H9 (cell line): ENCODE data around the gene RAX2. TPM values are rescaled to one million over a fixed set of nuclear protein-coding genes. Genes with fewer than 3 reads are reported as not detected.

ENCODE experiments used
- DNase-seq: peaks from one replicate; pipeline ENCODE4 v3.0.0-alpha.2; 2017
- H2AFZ ChIP-seq: one replicate; pipeline ENCODE4 v1.6.1; 2013; ENCODE audit warnings: mild to moderate bottlenecking, low read length, control low read depth, moderate library complexity
- H2AK5ac ChIP-seq: 2 replicates; pipeline ENCODE4 v1.6.1; 2013; ENCODE audit warnings: low read length, control low read depth, mixed read lengths; ENCODE audit not compliant: insufficient read length
- H2BK120ac ChIP-seq: one replicate; pipeline ENCODE4 v1.6.1; 2013; ENCODE audit warnings: low read depth, mild to moderate bottlenecking, low read length, control low read depth, inconsistent platforms; ENCODE audit not compliant: poor library complexity, severe bottlenecking
- H2BK12ac ChIP-seq: 2 replicates; pipeline ENCODE4 v1.6.1; 2013; ENCODE audit warnings: low read length, control low read depth, mixed read lengths, low read depth; ENCODE audit not compliant: insufficient read length
- H2BK15ac ChIP-seq: 2 replicates; pipeline ENCODE4 v1.6.1; 2013; ENCODE audit warnings: low read depth, low read length, control low read depth
- H2BK20ac ChIP-seq: one replicate; pipeline ENCODE4 v1.6.1; 2013; ENCODE audit warnings: low read depth, mild to moderate bottlenecking, low read length, control low read depth, inconsistent platforms; ENCODE audit not compliant: poor library complexity, severe bottlenecking
- H2BK5ac ChIP-seq: 2 replicates; pipeline ENCODE4 v1.6.1; 2013; ENCODE audit warnings: low read length, control low read depth, mixed read lengths; ENCODE audit not compliant: insufficient read length
- H3K14ac ChIP-seq: 2 replicates; pipeline ENCODE4 v1.6.1; 2013; ENCODE audit warnings: low read length, control low read depth; ENCODE audit not compliant: insufficient read depth
- H3K18ac ChIP-seq: 2 replicates; pipeline ENCODE4 v1.6.1; 2013; ENCODE audit warnings: low read depth, mild to moderate bottlenecking, mixed read lengths, low read length, control low read depth; ENCODE audit not compliant: insufficient read length
- H3K23ac ChIP-seq: 2 replicates; pipeline ENCODE4 v1.6.1; 2013; ENCODE audit warnings: low read length, control low read depth, mixed read lengths, low read depth; ENCODE audit not compliant: insufficient read length
- H3K23me2 ChIP-seq: 2 replicates; pipeline ENCODE4 v1.6.1; 2013; ENCODE audit warnings: low read depth, mild to moderate bottlenecking, mixed read lengths, low read length, control low read depth; ENCODE audit not compliant: insufficient read length, poor library complexity, severe bottlenecking
- H3K27ac ChIP-seq: 2 replicates; pipeline ENCODE4 v1.5.1; 2013; ENCODE audit warnings: low read length, control low read depth, mixed read lengths, low read depth; ENCODE audit not compliant: insufficient read length
- H3K27me3 ChIP-seq: 2 replicates; pipeline ENCODE4 v1.6.1; 2013; ENCODE audit warnings: low read length, control low read depth, inconsistent platforms; ENCODE audit not compliant: insufficient read depth
- H3K4ac ChIP-seq: 2 replicates; pipeline ENCODE4 v1.6.1; 2013; ENCODE audit warnings: low read depth, mild to moderate bottlenecking, control low read depth, inconsistent platforms, low read length, moderate library complexity
- H3K4me1 ChIP-seq: 2 replicates; pipeline ENCODE4 v1.6.1; 2013; ENCODE audit warnings: low read length, control low read depth, inconsistent platforms; ENCODE audit not compliant: insufficient read depth
- H3K4me2 ChIP-seq: 2 replicates; pipeline ENCODE4 v1.6.1; 2013; ENCODE audit warnings: low read length, control low read depth, mixed read lengths; ENCODE audit not compliant: insufficient read length, insufficient read depth
- H3K56ac ChIP-seq: 2 replicates; pipeline ENCODE4 v1.6.1; 2013; ENCODE audit warnings: low read depth, mild to moderate bottlenecking, mixed read lengths, low read length, control low read depth; ENCODE audit not compliant: insufficient read length
- H3K79me1 ChIP-seq: 2 replicates; pipeline ENCODE4 v1.6.1; 2013; ENCODE audit warnings: low read depth, mild to moderate bottlenecking, moderate library complexity, low read length, control low read depth, inconsistent platforms; ENCODE audit not compliant: insufficient read depth, poor library complexity, severe bottlenecking
- H3K79me2 ChIP-seq: 2 replicates; pipeline ENCODE4 v1.6.1; 2013; ENCODE audit warnings: low read length, control low read depth, inconsistent platforms; ENCODE audit not compliant: insufficient read depth
- H3K9ac ChIP-seq: 2 replicates; pipeline ENCODE4 v1.6.1; 2013; ENCODE audit warnings: low read length, control low read depth, mixed read lengths; ENCODE audit not compliant: insufficient read length; ENCODE audit errors: extremely low read depth
- H3K9me3 ChIP-seq: one replicate; pipeline ENCODE4 v1.6.1; 2013; ENCODE audit warnings: low read depth, low read length, inconsistent platforms; ENCODE audit not compliant: control insufficient read depth
- H3T11ph ChIP-seq: one replicate; pipeline ENCODE4 v1.6.1; 2013; ENCODE audit warnings: mild to moderate bottlenecking, low read length, control low read depth, inconsistent platforms
- H4K20me1 ChIP-seq: one replicate; pipeline ENCODE4 v1.6.1; 2013; ENCODE audit not compliant: control insufficient read depth, insufficient read length, insufficient read depth
- H4K5ac ChIP-seq: 2 replicates; pipeline ENCODE4 v1.6.1; 2013; ENCODE audit warnings: low read depth, mild to moderate bottlenecking, mixed read lengths, low read length, control low read depth; ENCODE audit not compliant: insufficient read length
- H4K8ac ChIP-seq: replicated peaks from 2 replicates; pipeline ENCODE4 v1.6.1; 2013; ENCODE audit warnings: low read length, control low read depth, mixed read lengths, low read depth; ENCODE audit not compliant: insufficient read length
- H4K91ac ChIP-seq: 2 replicates; pipeline ENCODE4 v1.6.1; 2013; ENCODE audit warnings: low read depth, mild to moderate bottlenecking, moderate library complexity, mixed read lengths, low read length, control low read depth; ENCODE audit not compliant: insufficient read length
- H3K27ac Mint-ChIP-seq, 3 experiments: 2 replicates in 2 of 3; 3 replicates in 1 of 3; pipeline ENCODE4 v1.8.0; 2020 to 2021; ENCODE audit warnings: mixed read lengths in 3 of 3, mild to moderate bottlenecking in 1 of 3, moderate library complexity in 1 of 3
- H3K27me3 Mint-ChIP-seq: 2 replicates; pipeline ENCODE4 v1.8.0; 2021; ENCODE audit warnings: low read depth, mild to moderate bottlenecking, moderate library complexity, mixed read lengths
- H3K36me3 Mint-ChIP-seq, 3 experiments: 2 replicates in 2 of 3; 3 replicates in 1 of 3; pipeline ENCODE4 v1.8.0; 2020 to 2021; ENCODE audit warnings: low read depth in 3 of 3, mixed read lengths in 3 of 3; ENCODE audit not compliant: insufficient read depth in 1 of 3
- H3K4me1 Mint-ChIP-seq, 2 experiments: 2 replicates each; pipeline ENCODE4 v1.8.0; 2020; ENCODE audit warnings: mixed read lengths in 2 of 2
- H3K4me3 Mint-ChIP-seq, 2 experiments: 2 replicates in 1 of 2; 3 replicates in 1 of 2; pipeline ENCODE4 v1.8.0; 2020 to 2021; ENCODE audit warnings: mild to moderate bottlenecking in 2 of 2, mixed read lengths in 2 of 2, moderate library complexity in 1 of 2
- H3K9me3 Mint-ChIP-seq, 2 experiments: 2 replicates in 1 of 2; 3 replicates in 1 of 2; pipeline ENCODE4 v1.8.0; 2020; ENCODE audit warnings: mild to moderate bottlenecking in 2 of 2, mixed read lengths in 2 of 2, moderate library complexity in 1 of 2
- WGBS: extraction: QIAGEN DNeasy Blood & Tissue Kit; methylation state at CpG from one replicate; pipeline ENCODE4 v1.1.7; 2013; ENCODE audit warnings: missing lambda C conversion rate, low lambda C conversion rate, mixed read lengths; ENCODE audit not compliant: insufficient read length; ENCODE audit errors: extremely low coverage; 5-methylcytosine and 5-hydroxymethylcytosine counted together
- total RNA-seq: library from RNA; stranded (reverse); gene quantifications from 2 replicates; pipeline ENCODE4 v1.2.1, GENCODE V29; 2021
- TF ChIP-seq, protein P1 (sequence below): fragments of 200-600 bp; sonication (generic); conservative IDR thresholded peaks from 3 replicates; pipeline ENCODE4 v1.8.0; 2021; ENCODE audit warnings: antibody characterized with exemption, mild to moderate bottlenecking

Gene RAX2
- total RNA-seq, 1 experiment from 2014 or later = not detected

DNA sequence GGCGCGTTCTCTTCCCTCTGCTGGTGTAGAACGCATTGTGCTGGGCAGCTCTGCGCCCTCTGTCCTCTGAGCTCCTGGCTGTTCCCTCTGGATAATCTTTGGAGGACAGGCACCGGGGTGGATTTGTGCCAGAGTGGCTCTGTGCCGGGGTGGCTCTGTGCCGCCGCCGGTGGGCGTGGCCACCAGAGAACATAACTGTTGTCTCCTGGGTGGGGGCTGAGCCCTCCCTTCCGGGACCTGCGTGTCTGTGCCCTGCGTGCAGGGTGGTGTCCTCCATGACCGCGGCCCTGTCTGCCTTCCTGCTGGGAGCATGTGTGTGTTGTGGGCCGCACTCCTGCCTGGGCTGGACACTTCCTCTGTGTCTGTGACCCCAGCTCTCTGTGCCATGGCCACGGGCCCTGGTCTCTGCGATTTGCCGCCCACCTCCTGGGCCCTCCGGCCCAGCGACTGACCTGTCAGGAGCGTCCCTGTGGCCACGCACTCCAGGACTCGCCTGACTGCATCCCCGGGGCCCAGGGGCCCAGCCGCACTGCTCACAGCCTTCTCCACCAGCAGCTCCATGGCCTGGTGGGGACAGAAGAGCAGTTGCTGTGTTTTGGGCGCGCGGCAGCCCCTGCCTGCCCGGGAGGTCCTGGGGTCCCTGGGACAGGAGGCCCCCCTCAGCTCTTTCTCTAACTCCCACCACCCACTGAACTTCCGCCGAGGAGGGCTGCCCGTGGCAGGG lies 36.6 kb upstream of the RAX2 start:
- Histone ChIP-seq H3T11ph (no peak overlapping the region), H3K79me1 (no peaks in the 10 kb centered on the region), H2BK20ac (no peak overlapping the region), H2BK15ac (no peak overlapping the region), H3K14ac (no peak overlapping the region; the same call in 1 of the 2 replicates), H3K79me2 (no peaks in the 10 kb centered on the region), H4K8ac (no peak overlapping the region), H3K23me2 (no peaks in the 10 kb centered on the region), H3K4me1 (no peaks in the 10 kb centered on the region), H4K91ac (no peak overlapping the region), H2BK120ac (no peak overlapping the region), H4K5ac (no peak overlapping the region), H3K56ac (no peak overlapping the region), H2BK5ac (no peak overlapping the region), H4K20me1 (no peaks in the 10 kb centered on the region), H2AK5ac (no peak overlapping the region), H3K9me3 (no peaks in the 10 kb centered on the region), H3K27me3 (no peaks in the 10 kb centered on the region), H3K9ac (no peak overlapping the region), H2BK12ac (no peak overlapping the region), H3K23ac (no peak overlapping the region), H3K4me2 (no peak overlapping the region), H2AFZ (no peak overlapping the region), H3K27ac (no peak overlapping the region), H3K4ac (no peak overlapping the region), H3K18ac (no peak overlapping the region)
- peak; percentile 28 for DNase-seq
- Mint-ChIP-seq H3K27ac (peak overlapping the region in 1 of 3 experiments; percentile 63; a peak in 2 of 7 replicates), H3K4me1 (peaks cover 0 to 3% of the 10 kb centered on the region in 2 experiments; a peak in 1 of 4 replicates), H3K36me3 (no peaks in the 10 kb centered on the region), H3K9me3 (peaks cover 0 to 6% of the 10 kb centered on the region in 2 experiments; a peak in 2 of 5 replicates), H3K4me3 (no peak overlapping the region; a peak in 1 of 5 replicates), H3K27me3 (peaks cover under 1% of the 10 kb centered on the region; the same call in 1 of the 2 replicates)
- WGBS = no CpG with 5 or more reads among the region's 33 CpGs
- TF ChIP-seq, protein P1, sequence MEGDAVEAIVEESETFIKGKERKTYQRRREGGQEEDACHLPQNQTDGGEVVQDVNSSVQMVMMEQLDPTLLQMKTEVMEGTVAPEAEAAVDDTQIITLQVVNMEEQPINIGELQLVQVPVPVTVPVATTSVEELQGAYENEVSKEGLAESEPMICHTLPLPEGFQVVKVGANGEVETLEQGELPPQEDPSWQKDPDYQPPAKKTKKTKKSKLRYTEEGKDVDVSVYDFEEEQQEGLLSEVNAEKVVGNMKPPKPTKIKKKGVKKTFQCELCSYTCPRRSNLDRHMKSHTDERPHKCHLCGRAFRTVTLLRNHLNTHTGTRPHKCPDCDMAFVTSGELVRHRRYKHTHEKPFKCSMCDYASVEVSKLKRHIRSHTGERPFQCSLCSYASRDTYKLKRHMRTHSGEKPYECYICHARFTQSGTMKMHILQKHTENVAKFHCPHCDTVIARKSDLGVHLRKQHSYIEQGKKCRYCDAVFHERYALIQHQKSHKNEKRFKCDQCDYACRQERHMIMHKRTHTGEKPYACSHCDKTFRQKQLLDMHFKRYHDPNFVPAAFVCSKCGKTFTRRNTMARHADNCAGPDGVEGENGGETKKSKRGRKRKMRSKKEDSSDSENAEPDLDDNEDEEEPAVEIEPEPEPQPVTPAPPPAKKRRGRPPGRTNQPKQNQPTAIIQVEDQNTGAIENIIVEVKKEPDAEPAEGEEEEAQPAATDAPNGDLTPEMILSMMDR = no peak
